Tibial nerve (tissue), 4 donors: Measurements from ENCODE around the gene SFXN3. TPM values are rescaled to one million over a fixed set of nuclear protein-coding genes. Genes with fewer than 3 reads are reported as not detected.

Source experiments
- DNase-seq, 2 donors: peaks; one replicate each; pipeline ENCODE4 v3.0.0-alpha.2; 2019; ENCODE audit warnings: low spot score in 2 of 2
- H3K27ac ChIP-seq, 4 donors: fragments of 200-600 bp; sonication (generic) in 3 of 4; one replicate each; pipeline ENCODE4 v1.5.1; 2017 to 2019; ENCODE audit warnings: mild to moderate bottlenecking in 1 of 4
- H3K27me3 ChIP-seq, 2 donors: fragments of 200-600 bp; sonication (generic) in 1 of 2; one replicate each; pipeline versions ENCODE4 v1.5.1 to v1.6.0; 2017 to 2019
- H3K36me3 ChIP-seq, 3 donors: fragments of 200-600 bp; sonication (generic); one replicate each; pipeline ENCODE4 v1.5.1; 2018 to 2019
- H3K4me1 ChIP-seq, 4 donors: fragments of 200-600 bp; sonication (generic) in 3 of 4; one replicate each; pipeline ENCODE4 v1.5.1; 2017 to 2019
- H3K4me3 ChIP-seq, 4 donors: fragments of 200-600 bp; sonication (generic) in 3 of 4; one replicate each; pipeline ENCODE4 v1.5.1; 2017 to 2019; ENCODE audit warnings: mild to moderate bottlenecking in 1 of 4, moderate library complexity in 1 of 4
- H3K9me3 ChIP-seq, 4 donors: fragments of 200-600 bp; sonication (generic) in 3 of 4; one replicate each; pipeline ENCODE4 v1.5.1; 2017 to 2019
- CTCF ChIP-seq, 5 experiments: fragments of 200-600 bp in 3 of 5; fragments of 450-650 bp in 2 of 5; sonication (generic) in 3 of 5; IDR thresholded peaks; one replicate each; pipeline ENCODE4 v1.5.1; 2016 to 2019; ENCODE audit warnings: antibody characterized with exemption in 5 of 5, mild to moderate bottlenecking in 3 of 5, moderate library complexity in 2 of 5
- EP300 ChIP-seq, 2 donors: sonication (generic); formaldehyde crosslinking; IDR thresholded peaks; one replicate each; pipeline ENCODE4 v1.6.1; 2017; ENCODE audit warnings: antibody characterized with exemption in 2 of 2, mild to moderate bottlenecking in 1 of 2
- POLR2A ChIP-seq, 2 donors: fragments of 450-650 bp; IDR thresholded peaks; one replicate each; pipeline ENCODE4 v1.6.1; 2017; ENCODE audit warnings: antibody characterized with exemption in 2 of 2, mild to moderate bottlenecking in 2 of 2, moderate library complexity in 2 of 2
- WGBS, 2 donors: methylation state at CpG; one replicate each; pipeline ENCODE4 v1.1.5; 2018; 5-methylcytosine and 5-hydroxymethylcytosine counted together
- total RNA-seq, 4 donors: library from RNA; depleted of rRNA; stranded (reverse); fragments of >200 nt; gene quantifications; one replicate each; pipeline ENCODE4 v1.1.0, GENCODE V29; 2016

The SFXN3 gene
- total RNA-seq, 4 donors from 2014 or later, result 77.4 to 181 (median 106) TPM

DNA sequence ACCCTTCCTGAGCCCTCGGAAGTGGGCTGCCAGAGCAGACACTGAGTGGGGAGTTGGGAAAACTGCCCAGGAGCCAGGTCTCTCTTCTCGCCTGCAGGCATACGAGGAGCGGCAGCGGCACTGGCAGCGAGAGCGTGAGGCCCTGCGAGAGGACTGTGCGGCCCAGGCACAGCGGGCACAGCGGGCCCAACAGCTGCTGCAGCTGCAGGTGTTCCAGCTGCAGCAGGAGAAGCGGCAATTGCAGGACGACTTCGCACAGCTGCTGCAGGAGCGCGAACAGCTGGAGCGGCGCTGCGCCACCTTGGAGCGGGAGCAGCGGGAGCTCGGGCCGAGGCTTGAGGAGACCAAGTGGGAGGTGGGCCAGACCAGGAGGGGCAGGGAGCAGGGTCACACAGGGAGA is 25.7 kb upstream of the SFXN3 start:
- DNase-seq, result no peak
- Histone ChIP-seq H3K27me3 (no peaks in the 10 kb centered on the region), H3K36me3 (peaks cover 0 to 52% (median 4%) of the 10 kb centered on the region in 3 donors), H3K4me3 (no peak overlapping the region), H3K4me1 (peaks cover 0 to 70% (median 31%) of the 10 kb centered on the region in 4 donors), H3K9me3 (no peaks in the 10 kb centered on the region), H3K27ac (peak overlapping the region in 2 of 4 donors; percentile 84 to 100)
- 84 to 94% methylated on average over 23 of the region's 23 CpGs for WGBS, 2 donors
- TF ChIP-seq POLR2A (IDR thresholded peaks at IDR 0.05) (no peak), CTCF (IDR thresholded peaks at IDR 0.05) (no peak), EP300 (IDR thresholded peaks at IDR 0.05) (no peak)

DNA sequence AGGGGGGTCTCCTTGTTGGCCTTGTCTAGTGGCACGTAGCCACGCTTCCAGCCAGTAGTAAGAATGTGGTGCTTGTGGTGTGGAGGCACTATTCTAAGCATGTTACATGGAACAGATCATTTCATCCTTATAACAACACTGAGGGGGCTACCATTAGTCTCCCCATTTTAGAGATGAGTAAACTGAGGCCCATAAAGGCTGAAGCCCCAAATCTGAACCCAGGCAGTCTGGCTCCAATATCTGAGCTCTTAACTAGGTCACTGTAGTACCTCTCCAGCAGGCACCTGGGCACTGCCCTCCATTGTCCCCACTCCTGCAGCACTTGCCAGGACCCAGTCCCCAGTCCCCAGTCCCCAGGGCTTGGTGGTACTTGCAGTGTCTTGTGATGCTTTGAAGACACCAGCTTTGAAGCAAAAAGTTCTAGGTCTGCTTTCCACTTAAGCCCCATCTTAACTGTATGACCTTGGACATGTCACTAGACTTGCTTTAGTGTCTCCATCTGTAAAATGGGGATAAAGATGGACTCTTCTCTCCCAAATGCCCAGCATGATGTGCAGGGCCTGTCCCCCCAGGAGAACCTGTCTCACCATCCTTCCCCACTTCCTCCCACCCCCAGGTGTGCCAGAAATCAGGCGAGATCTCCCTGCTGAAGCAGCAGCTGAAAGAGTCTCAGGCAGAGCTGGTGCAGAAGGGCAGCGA is 25.0 kb upstream of the SFXN3 start:
- WGBS, 2 donors, result 94 to 100% methylated on average over 3 to 4 of the region's 4 CpGs
- H3K4me1 ChIP-seq, result peaks cover 0 to 63% (median 25%) of the 10 kb centered on the region in 4 donors
- peak overlapping the region in 3 of 4 donors; percentile 62 to 100 (median 84) for H3K27ac ChIP-seq
- TF ChIP-seq POLR2A (IDR thresholded peaks at IDR 0.05) (no peak), CTCF (IDR thresholded peaks at IDR 0.05) (no peak), EP300 (IDR thresholded peaks at IDR 0.05) (peak in 1 of 2 donors; percentile 2)
- DNase-seq, result no peak
- no peaks in the 10 kb centered on the region for H3K9me3 ChIP-seq
- H3K36me3 ChIP-seq, result peaks cover 0 to 52% (median 4%) of the 10 kb centered on the region in 3 donors
- no peak overlapping the region for H3K4me3 ChIP-seq
- H3K27me3 ChIP-seq, result no peaks in the 10 kb centered on the region

DNA sequence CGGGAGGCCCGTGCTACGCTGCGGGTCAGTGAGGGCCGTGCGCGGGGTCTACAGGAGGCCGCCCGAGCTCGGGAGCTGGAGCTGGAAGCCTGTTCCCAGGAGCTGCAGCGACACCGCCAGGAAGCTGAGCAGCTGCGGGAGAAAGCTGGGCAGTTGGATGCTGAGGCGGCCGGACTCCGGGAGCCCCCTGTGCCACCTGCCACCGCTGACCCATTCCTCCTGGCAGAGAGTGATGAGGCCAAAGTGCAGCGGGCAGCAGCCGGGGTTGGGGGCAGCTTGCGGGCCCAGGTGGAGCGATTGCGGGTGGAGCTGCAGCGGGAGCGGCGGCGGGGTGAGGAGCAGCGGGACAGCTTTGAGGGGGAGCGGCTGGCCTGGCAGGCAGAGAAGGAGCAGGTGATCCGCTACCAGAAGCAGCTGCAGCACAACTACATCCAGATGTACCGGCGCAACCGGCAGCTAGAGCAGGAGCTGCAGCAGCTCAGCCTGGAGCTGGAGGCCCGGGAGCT is 24.4 kb upstream of the SFXN3 start:
- TF ChIP-seq POLR2A (IDR thresholded peaks at IDR 0.05) (no peak), CTCF (IDR thresholded peaks at IDR 0.05) (no peak), EP300 (IDR thresholded peaks at IDR 0.05) (no peak)
- no peak for DNase-seq
- peak overlapping the region; percentile 31 to 84 (median 73) for H3K27ac ChIP-seq
- H3K36me3 ChIP-seq, result peaks cover 0 to 52% (median 4%) of the 10 kb centered on the region in 3 donors
- H3K4me1 ChIP-seq, result peaks cover 0 to 59% (median 22%) of the 10 kb centered on the region in 4 donors
- no peak overlapping the region for H3K4me3 ChIP-seq
- 72 to 83% methylated on average over 23 to 31 of the region's 33 CpGs for WGBS, 2 donors
- no peaks in the 10 kb centered on the region for H3K9me3 ChIP-seq
- no peaks in the 10 kb centered on the region for H3K27me3 ChIP-seq

- Histone ChIP-seq H3K4me3 (no peak overlapping the region), H3K27ac (peak overlapping the region; percentile 31 to 84 (median 73)), H3K4me1 (peaks cover 0 to 59% (median 17%) of the 10 kb centered on the region in 4 donors), H3K27me3 (no peaks in the 10 kb centered on the region), H3K36me3 (peaks cover 0 to 52% (median 4%) of the 10 kb centered on the region in 3 donors), H3K9me3 (no peaks in the 10 kb centered on the region)
- TF ChIP-seq CTCF (IDR thresholded peaks at IDR 0.05) (no peak), EP300 (IDR thresholded peaks at IDR 0.05) (peak in 1 of 2 donors; percentile 25), POLR2A (IDR thresholded peaks at IDR 0.05) (peak in 1 of 2 donors; percentile 5)
- no peak for DNase-seq
- 47 to 52% methylated on average over 6 to 11 of the region's 11 CpGs for WGBS, 2 donors
Measured at GRCh38 chr10:101007099-101007711, 23.8 kb upstream of the SFXN3 start.
